Endothelial cell (in vitro differentiated cells): ENCODE data around the gene SLC44A4. TPM values are rescaled to one million over a fixed set of nuclear protein-coding genes. Genes with fewer than 3 reads are reported as not detected.
"Not testable (repeated sequence)": the region's sequence is repeated elsewhere in the genome, so short reads cannot be mapped to it uniquely, and the experiment has no call there.

Source experiments
- DNase-seq: peaks from one replicate; pipeline ENCODE4 v3.0.0; 2021; ENCODE audit warnings: low spot score
- H3K27ac Mint-ChIP-seq: one replicate; pipeline ENCODE4 v1.8.0; 2021; ENCODE audit warnings: mixed read lengths, inconsistent platforms; ENCODE audit not compliant: unreplicated experiment
- H3K27me3 Mint-ChIP-seq: one replicate; pipeline ENCODE4 v1.8.0; 2021; ENCODE audit warnings: mild to moderate bottlenecking, moderate library complexity, mixed read lengths, inconsistent platforms; ENCODE audit not compliant: unreplicated experiment
- H3K36me3 Mint-ChIP-seq: one replicate; pipeline ENCODE4 v1.8.0; 2021; ENCODE audit warnings: mild to moderate bottlenecking, low read depth, mixed read lengths, inconsistent platforms; ENCODE audit not compliant: unreplicated experiment
- H3K4me1 Mint-ChIP-seq: one replicate; pipeline ENCODE4 v1.8.0; 2021; ENCODE audit warnings: mild to moderate bottlenecking, mixed read lengths, inconsistent platforms; ENCODE audit not compliant: unreplicated experiment
- H3K4me3 Mint-ChIP-seq: one replicate; pipeline ENCODE4 v1.8.0; 2021; ENCODE audit warnings: mild to moderate bottlenecking, mixed read lengths, inconsistent platforms; ENCODE audit not compliant: unreplicated experiment
- H3K9me3 Mint-ChIP-seq: one replicate; pipeline ENCODE4 v1.8.0; 2021; ENCODE audit warnings: mixed read lengths, inconsistent platforms; ENCODE audit not compliant: unreplicated experiment
- CTCF ChIP-seq: fragments of 200-600 bp; sonication (generic); IDR thresholded peaks from one replicate; pipeline ENCODE4 v1.5.0; 2021; ENCODE audit warnings: antibody characterized with exemption; ENCODE audit not compliant: unreplicated experiment
- total RNA-seq: library from RNA; stranded (reverse); fragmentation: NEBNext Ultra II Directional; extraction: Animal tissue kit (Norgen Biotek cat#: 25700); gene quantifications from one replicate; pipeline ENCODE4 v1.2.1, GENCODE V29; 2021; ENCODE audit not compliant: unreplicated experiment

SLC44A4 gene
- total RNA-seq, 1 donor from 2014 or later: 1.6 TPM

GRCh38 chr6:31911826-31912585 lies 33.2 kb upstream of the SLC44A4 start:
- H3K36me3 Mint-ChIP-seq: no peaks in the 10 kb centered on the region
- TF ChIP-seq CTCF: no peak
- no peak for DNase-seq
- no peaks in the 10 kb centered on the region for H3K4me1 Mint-ChIP-seq
- H3K4me3 Mint-ChIP-seq: no peak overlapping the region
- H3K27ac Mint-ChIP-seq: no peak overlapping the region
- H3K9me3 Mint-ChIP-seq: no peaks in the 10 kb centered on the region
- H3K27me3 Mint-ChIP-seq: peaks cover 2% of the 10 kb centered on the region

- H3K36me3 Mint-ChIP-seq, H3K27ac Mint-ChIP-seq, DNase-seq, H3K9me3 Mint-ChIP-seq, H3K4me3 Mint-ChIP-seq, H3K27me3 Mint-ChIP-seq, H3K4me1 Mint-ChIP-seq: not testable (repeated sequence)
These were observed 30.5 kb upstream of the SLC44A4 start for GRCh38 chr6:31909298-31909697.

GRCh38 chr6:31908791-31909190 lies 30.0 kb upstream of the SLC44A4 start:
- no peak for TF ChIP-seq CTCF
- H3K27me3 Mint-ChIP-seq: peaks cover 5% of the 10 kb centered on the region
- H3K4me1 Mint-ChIP-seq: no peaks in the 10 kb centered on the region
- H3K36me3 Mint-ChIP-seq: no peaks in the 10 kb centered on the region
- DNase-seq: no peak
- no peaks in the 10 kb centered on the region for H3K9me3 Mint-ChIP-seq
- H3K27ac Mint-ChIP-seq: no peak overlapping the region
- H3K4me3 Mint-ChIP-seq: no peak overlapping the region

- H3K27ac Mint-ChIP-seq, H3K9me3 Mint-ChIP-seq, H3K4me3 Mint-ChIP-seq, DNase-seq, H3K27me3 Mint-ChIP-seq, H3K36me3 Mint-ChIP-seq, H3K4me1 Mint-ChIP-seq: not testable (repeated sequence)
These were observed 29.5 kb upstream of the SLC44A4 start for GRCh38 chr6:31908255-31908654.

- no peak for DNase-seq
- no peak overlapping the region for H3K4me3 Mint-ChIP-seq
- H3K9me3 Mint-ChIP-seq: no peaks in the 10 kb centered on the region
- peaks cover 7% of the 10 kb centered on the region for H3K4me1 Mint-ChIP-seq
- TF ChIP-seq CTCF: no peak
- H3K27ac Mint-ChIP-seq: no peak overlapping the region
- H3K27me3 Mint-ChIP-seq: peaks cover 9% of the 10 kb centered on the region
- H3K36me3 Mint-ChIP-seq: no peaks in the 10 kb centered on the region
These were observed 28.5 kb upstream of the SLC44A4 start for GRCh38 chr6:31907158-31907813.

- not testable (repeated sequence) for H3K36me3 Mint-ChIP-seq, DNase-seq, H3K4me3 Mint-ChIP-seq, H3K4me1 Mint-ChIP-seq, H3K9me3 Mint-ChIP-seq, H3K27me3 Mint-ChIP-seq, H3K27ac Mint-ChIP-seq
These were observed 27.9 kb upstream of the SLC44A4 start for GRCh38 chr6:31906727-31907126.
